OCI-LY3 (cell line): Measurements from ENCODE around the gene SPEF2.

Source experiments
- H2AFZ ChIP-seq: fragments of 200-600, 300-600 bp; shearing (Covaris generic); 2 replicates; pipeline ENCODE4 v1.6.0; 2014; ENCODE audit warnings: antibody characterized with exemption, low read depth, low read length
- H3K27ac ChIP-seq: fragments of 200-600, 300-600 bp; sonication (generic); 2 replicates; pipeline ENCODE4 v1.5.1; 2014; ENCODE audit warnings: mild to moderate bottlenecking, low read length, moderate library complexity, mixed read lengths
- H3K27me3 ChIP-seq: fragments of 200-600, 300-600 bp; sonication (generic); 2 replicates; pipeline ENCODE4 v1.6.1; 2014; ENCODE audit warnings: low read depth, low read length, mixed read lengths
- H3K36me3 ChIP-seq: fragments of 200-600, 300-600 bp; sonication (generic); replicated peaks from 2 replicates; pipeline ENCODE3; 2014; ENCODE audit warnings: low read depth, low read length, mixed read lengths
- H3K4me1 ChIP-seq: fragments of 300-600, 200-600 bp; sonication (generic); 2 replicates; pipeline ENCODE4 v1.6.1; 2014; ENCODE audit warnings: low read length, mixed read lengths
- H3K4me2 ChIP-seq: fragments of 200-600, 300-600 bp; sonication (generic); 2 replicates; pipeline ENCODE4 v1.6.1; 2014; ENCODE audit warnings: low read length, mixed read lengths
- H3K4me3 ChIP-seq: fragments of 300-600, 200-600 bp; sonication (generic); 2 replicates; pipeline ENCODE4 v1.5.1; 2014; ENCODE audit warnings: antibody characterized with exemption, mild to moderate bottlenecking, low read length, moderate library complexity
- H3K79me2 ChIP-seq: fragments of 300-600, 200-600 bp; shearing (Covaris generic); 2 replicates; pipeline ENCODE4 v1.6.1; 2014; ENCODE audit warnings: mild to moderate bottlenecking, low read length, mixed read lengths
- H3K9ac ChIP-seq: fragments of 300-600, 200-600 bp; shearing (Covaris generic); 2 replicates; pipeline ENCODE4 v1.6.0; 2014; ENCODE audit warnings: mild to moderate bottlenecking, low read length, moderate library complexity
- H3K9me3 ChIP-seq: fragments of 200-600, 300-600 bp; shearing (Covaris generic); 2 replicates; pipeline ENCODE4 v1.6.1; 2014; ENCODE audit warnings: low read length, mixed read lengths; ENCODE audit not compliant: insufficient read depth
- H4K20me1 ChIP-seq: fragments of 200-600, 300-600 bp; sonication (generic); 2 replicates; pipeline ENCODE4 v1.6.1; 2016; ENCODE audit warnings: low read length, mixed read lengths; ENCODE audit not compliant: insufficient read depth
- EZH2phosphoT487 ChIP-seq: fragments of 200-600 bp; shearing (Covaris generic); IDR thresholded peaks from 2 replicates; pipeline ENCODE4 v1.6.1; 2018; ENCODE audit warnings: antibody characterized with exemption, mixed run types, low read depth
- TF ChIP-seq, protein P1 (sequence below): fragments of 200-600, 300-600 bp; sonication (generic); IDR thresholded peaks from 2 replicates; pipeline ENCODE4 v1.5.1; 2014; ENCODE audit warnings: antibody characterized with exemption, low read length, low read depth

SPEF2 gene

DNA sequence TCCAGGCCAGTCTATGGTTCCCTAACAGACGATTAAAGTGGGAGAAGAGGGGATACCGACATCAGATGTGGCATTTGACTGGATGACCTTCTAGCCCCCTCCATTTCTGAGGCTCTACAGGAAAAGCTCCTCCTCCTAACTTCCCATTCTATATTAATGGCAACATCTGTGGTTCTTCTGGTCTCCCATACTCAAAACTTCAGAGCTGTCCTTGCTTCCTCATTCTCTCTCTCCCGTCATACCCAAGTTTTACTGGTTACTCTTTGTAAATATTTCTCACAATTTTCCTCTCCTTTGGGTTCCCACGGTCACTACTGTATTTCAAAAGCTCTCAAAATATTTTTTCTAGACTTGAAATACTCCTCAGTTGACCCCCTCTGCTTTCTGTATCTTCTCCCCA is 203.1 kb downstream of the SPEF2 start:
- Histone ChIP-seq H3K27ac (no peak overlapping the region), H3K4me1 (no peaks in the 10 kb centered on the region), H3K9me3 (no peaks in the 10 kb centered on the region), H3K36me3 (no peaks in the 10 kb centered on the region), H3K4me2 (no peak overlapping the region), H2AFZ (no peak overlapping the region), H4K20me1 (no peaks in the 10 kb centered on the region), H3K9ac (no peak overlapping the region), H3K27me3 (no peaks in the 10 kb centered on the region), H3K4me3 (no peak overlapping the region), H3K79me2 (no peaks in the 10 kb centered on the region)
- TF ChIP-seq EZH2phosphoT487: no peak
- TF ChIP-seq, protein P1, sequence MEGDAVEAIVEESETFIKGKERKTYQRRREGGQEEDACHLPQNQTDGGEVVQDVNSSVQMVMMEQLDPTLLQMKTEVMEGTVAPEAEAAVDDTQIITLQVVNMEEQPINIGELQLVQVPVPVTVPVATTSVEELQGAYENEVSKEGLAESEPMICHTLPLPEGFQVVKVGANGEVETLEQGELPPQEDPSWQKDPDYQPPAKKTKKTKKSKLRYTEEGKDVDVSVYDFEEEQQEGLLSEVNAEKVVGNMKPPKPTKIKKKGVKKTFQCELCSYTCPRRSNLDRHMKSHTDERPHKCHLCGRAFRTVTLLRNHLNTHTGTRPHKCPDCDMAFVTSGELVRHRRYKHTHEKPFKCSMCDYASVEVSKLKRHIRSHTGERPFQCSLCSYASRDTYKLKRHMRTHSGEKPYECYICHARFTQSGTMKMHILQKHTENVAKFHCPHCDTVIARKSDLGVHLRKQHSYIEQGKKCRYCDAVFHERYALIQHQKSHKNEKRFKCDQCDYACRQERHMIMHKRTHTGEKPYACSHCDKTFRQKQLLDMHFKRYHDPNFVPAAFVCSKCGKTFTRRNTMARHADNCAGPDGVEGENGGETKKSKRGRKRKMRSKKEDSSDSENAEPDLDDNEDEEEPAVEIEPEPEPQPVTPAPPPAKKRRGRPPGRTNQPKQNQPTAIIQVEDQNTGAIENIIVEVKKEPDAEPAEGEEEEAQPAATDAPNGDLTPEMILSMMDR: no peak

DNA sequence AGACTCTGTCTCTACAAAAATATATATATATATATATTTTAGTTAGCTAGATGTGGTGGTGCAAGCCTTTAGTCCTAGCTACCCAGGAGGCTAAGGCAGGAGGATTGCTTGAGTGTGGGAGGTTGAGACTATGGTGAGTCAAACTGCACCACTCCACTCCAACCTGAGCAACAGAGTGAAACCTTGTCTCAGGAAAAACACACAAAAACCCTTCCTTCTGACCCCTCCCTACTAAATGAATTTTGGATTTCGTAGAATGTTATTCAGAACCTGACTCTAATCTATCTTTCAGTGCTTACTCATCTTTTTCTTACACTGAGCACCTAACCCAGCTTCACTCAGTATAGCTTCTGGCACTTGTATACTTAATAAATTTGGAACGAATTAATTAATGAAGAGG is 203.8 kb downstream of the SPEF2 start:
- TF ChIP-seq, protein P1: no peak
- TF ChIP-seq EZH2phosphoT487: no peak
- no peak overlapping the region for H3K4me3 ChIP-seq
- no peak overlapping the region for H3K4me2 ChIP-seq
- no peaks in the 10 kb centered on the region for H3K36me3 ChIP-seq
- H2AFZ ChIP-seq: no peak overlapping the region
- no peaks in the 10 kb centered on the region for H3K9me3 ChIP-seq
- no peak overlapping the region for H3K27ac ChIP-seq
- H3K9ac ChIP-seq: no peak overlapping the region
- no peaks in the 10 kb centered on the region for H4K20me1 ChIP-seq
- no peaks in the 10 kb centered on the region for H3K79me2 ChIP-seq
- no peaks in the 10 kb centered on the region for H3K4me1 ChIP-seq
- no peaks in the 10 kb centered on the region for H3K27me3 ChIP-seq

DNA sequence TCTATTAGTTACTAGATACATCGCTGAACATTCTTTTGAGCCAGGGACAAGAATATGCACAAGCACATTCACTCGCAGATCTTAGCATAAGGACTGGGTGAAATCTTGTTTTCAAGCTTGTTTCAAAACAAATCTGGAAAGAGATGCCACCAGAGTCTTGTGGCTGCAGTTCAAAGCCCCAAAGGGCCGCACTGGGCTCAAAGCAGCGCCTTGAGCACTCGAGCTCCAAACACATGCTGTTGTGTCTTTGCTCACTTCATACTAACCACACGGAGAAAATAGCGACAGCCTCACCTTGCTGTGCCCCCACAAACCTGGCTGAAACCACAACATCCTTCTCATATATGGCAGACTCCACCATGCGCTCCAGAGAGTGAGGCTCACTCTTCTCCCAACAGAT is 204.8 kb downstream of the SPEF2 start:
- H3K4me2 ChIP-seq: no peak overlapping the region
- H3K27ac ChIP-seq: no peak overlapping the region
- H2AFZ ChIP-seq: no peak overlapping the region
- H3K4me1 ChIP-seq: no peaks in the 10 kb centered on the region
- H4K20me1 ChIP-seq: no peaks in the 10 kb centered on the region
- H3K79me2 ChIP-seq: no peaks in the 10 kb centered on the region
- H3K9me3 ChIP-seq: no peaks in the 10 kb centered on the region
- TF ChIP-seq, protein P1: no peak
- TF ChIP-seq EZH2phosphoT487: no peak
- H3K27me3 ChIP-seq: no peaks in the 10 kb centered on the region
- no peaks in the 10 kb centered on the region for H3K36me3 ChIP-seq
- H3K4me3 ChIP-seq: no peak overlapping the region
- H3K9ac ChIP-seq: no peak overlapping the region

DNA sequence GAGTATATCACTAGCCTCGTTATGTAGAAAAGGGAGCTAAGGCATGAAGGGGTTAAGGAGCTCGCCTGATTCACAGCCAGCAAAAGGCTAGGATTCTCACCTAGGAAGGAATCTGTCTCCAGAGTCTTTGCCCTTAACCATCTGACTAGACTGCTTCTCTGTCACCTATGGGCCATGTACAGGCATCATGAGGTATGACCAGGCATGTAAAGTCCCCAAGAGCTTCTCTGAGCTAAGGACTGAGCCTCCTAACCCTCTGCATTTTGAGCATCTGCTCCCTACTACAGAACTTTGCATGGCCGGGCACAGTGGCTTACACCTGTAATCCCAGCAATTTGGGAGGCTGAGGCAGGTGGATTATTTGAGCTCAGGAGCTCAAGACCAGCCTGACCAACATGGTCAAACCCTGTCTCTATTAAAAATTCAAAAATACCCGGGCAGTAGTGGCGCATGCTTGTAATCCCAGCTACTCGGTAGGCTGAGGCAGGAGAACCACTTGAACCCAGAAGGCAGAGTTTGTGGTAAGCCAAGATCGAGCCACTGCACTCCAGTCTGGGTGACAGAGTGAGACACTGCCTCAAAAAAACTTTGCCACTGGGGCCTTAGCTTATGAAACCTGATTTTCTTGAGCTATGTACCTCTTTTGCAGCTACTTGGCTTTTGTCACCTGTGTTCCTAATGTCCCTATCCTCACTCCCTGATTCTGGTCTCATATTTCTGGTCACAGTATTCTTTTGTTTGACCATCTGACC is 205.9 kb downstream of the SPEF2 start:
- Histone ChIP-seq H3K4me1 (no peaks in the 10 kb centered on the region), H3K9me3 (no peaks in the 10 kb centered on the region), H3K79me2 (no peaks in the 10 kb centered on the region), H3K4me3 (no peak overlapping the region), H3K36me3 (no peaks in the 10 kb centered on the region), H3K27me3 (no peaks in the 10 kb centered on the region), H4K20me1 (no peaks in the 10 kb centered on the region), H3K9ac (no peak overlapping the region), H3K4me2 (no peak overlapping the region), H3K27ac (no peak overlapping the region), H2AFZ (no peak overlapping the region)
- TF ChIP-seq EZH2phosphoT487: no peak
- TF ChIP-seq, protein P1: no peak
